Measurements from ENCODE around the gene WDR89. TPM values are rescaled to one million over a fixed set of nuclear protein-coding genes. Genes with fewer than 3 reads are reported as not detected.

WDR89 gene, protein sequence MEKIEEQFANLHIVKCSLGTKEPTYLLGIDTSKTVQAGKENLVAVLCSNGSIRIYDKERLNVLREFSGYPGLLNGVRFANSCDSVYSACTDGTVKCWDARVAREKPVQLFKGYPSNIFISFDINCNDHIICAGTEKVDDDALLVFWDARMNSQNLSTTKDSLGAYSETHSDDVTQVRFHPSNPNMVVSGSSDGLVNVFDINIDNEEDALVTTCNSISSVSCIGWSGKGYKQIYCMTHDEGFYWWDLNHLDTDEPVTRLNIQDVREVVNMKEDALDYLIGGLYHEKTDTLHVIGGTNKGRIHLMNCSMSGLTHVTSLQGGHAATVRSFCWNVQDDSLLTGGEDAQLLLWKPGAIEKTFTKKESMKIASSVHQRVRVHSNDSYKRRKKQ
- total RNA-seq = 9.2 and 12.5 TPM in 2 replicates

DNA sequence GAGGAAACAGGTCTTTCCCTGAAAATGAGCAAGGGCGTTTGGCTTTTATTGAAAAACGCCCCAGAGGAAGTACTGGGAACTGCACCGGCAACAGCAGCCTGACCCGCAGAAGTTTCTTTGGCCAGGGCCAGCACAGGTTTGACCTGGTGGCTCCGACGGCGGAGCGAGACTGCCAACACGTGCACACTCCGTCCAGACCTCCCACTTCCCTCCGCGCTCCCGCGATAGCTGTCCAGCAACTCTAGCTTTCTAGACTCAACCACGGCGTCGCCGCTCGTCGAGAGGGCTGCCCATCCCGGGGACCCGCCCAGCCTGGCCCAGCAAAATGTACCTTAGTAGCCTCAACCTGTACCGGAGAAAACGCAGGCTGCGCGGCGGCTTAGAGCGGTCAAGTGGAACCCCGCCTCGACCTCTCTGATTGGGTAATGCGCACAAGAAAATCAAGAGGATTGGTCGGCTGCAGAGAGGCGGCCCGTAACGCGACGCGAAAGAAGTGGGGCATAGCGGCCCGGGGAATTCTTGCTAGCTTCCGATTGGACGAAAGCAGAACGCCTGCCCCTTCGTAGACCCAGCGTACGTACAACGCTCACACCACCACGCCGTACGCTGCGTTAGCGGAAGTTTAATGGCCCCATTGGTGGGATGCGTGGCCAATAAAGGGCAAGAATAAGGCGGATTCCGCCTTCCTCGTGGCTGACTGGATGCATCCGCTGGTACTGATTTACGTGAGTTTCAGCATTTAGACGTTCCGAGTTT lies at the start of gene WDR89:
Gene WDR89, minus strand, starts transcription at position 399 of the 756 bp plus-strand sequence. CDS start 41,929 bp downstream, outside the sequence.

Small RNAs within 50 kb of the gene (small RNA-seq; reads per million reads assigned to genes)
- not detected for gene RF00012
- gene RF00019 = not detected
- not detected for gene RNU6-1162P
- not detected for gene RNU6-597P

Other genes starting within 250 kb of the WDR89 start
- 24.0 and 25.4 TPM in 2 replicates for gene PPP2R5E, start 98.5 kb downstream of the WDR89 start, total RNA-seq
- 20.6 and 27.8 TPM in 2 replicates for gene SGPP1, start 86.2 kb upstream of the WDR89 start, total RNA-seq
- gene SYNE2, start 211.1 kb upstream of the WDR89 start, total RNA-seq = 9.2 and 11.0 TPM in 2 replicates

Data from subcutaneous preadipocyte (primary cell).